ENCODE data around the gene FERMT3.
A peak's percentile ranks its signal among the peaks of the same experiment; 100 is the strongest.

FERMT3 gene

GRCh38 chr11:64186492-64187165 is 19.9 kb upstream of the FERMT3 start:
- peak in 4 of 6 experiments; percentile 26 to 47 (median 44) for DNase-seq

- DNase-seq, result no peak
These were observed 14.1 kb upstream of the FERMT3 start for GRCh38 chr11:64192434-64192833.

- no peak for DNase-seq
These were observed 9.9 kb upstream of the FERMT3 start for GRCh38 chr11:64196626-64197025.

- no peak for DNase-seq
These were observed 8.0 kb upstream of the FERMT3 start for GRCh38 chr11:64198511-64198910.

GRCh38 chr11:64201543-64201942 is 5.0 kb upstream of the FERMT3 start:
- DNase-seq, result no peak

- no peak for DNase-seq
These were observed 3.5 kb upstream of the FERMT3 start for GRCh38 chr11:64202992-64203391.

- no peak for DNase-seq
These were observed 3.0 kb upstream of the FERMT3 start for GRCh38 chr11:64203421-64204079.

GRCh38 chr11:64204080-64204440 is 2.5 kb upstream of the FERMT3 start:
- no peak for DNase-seq

GRCh38 chr11:64204464-64204989 is 2.0 kb upstream of the FERMT3 start:
- peak; percentile 73 to 83 (median 82) for DNase-seq

- peak; percentile 48 to 70 (median 59) for DNase-seq
These were observed 950 bp downstream of the FERMT3 start for GRCh38 chr11:64207256-64208085.

GRCh38 chr11:64208086-64208795 is 1.7 kb downstream of the FERMT3 start:
- no peak for DNase-seq

GRCh38 chr11:64208796-64209562 is 2.5 kb downstream of the FERMT3 start:
- DNase-seq, result no peak

- DNase-seq, result no peak
These were observed 3.0 kb downstream of the FERMT3 start for GRCh38 chr11:64209563-64209843.

- no peak for DNase-seq
These were observed 3.9 kb downstream of the FERMT3 start for GRCh38 chr11:64210301-64211020.

- no peak for DNase-seq
These were observed 4.8 kb downstream of the FERMT3 start for GRCh38 chr11:64211181-64211872.

GRCh38 chr11:64216879-64217278 is 10.4 kb downstream of the FERMT3 start:
- no peak for DNase-seq

GRCh38 chr11:64218628-64219353 is 12.3 kb downstream of the FERMT3 start:
- DNase-seq, result no peak

GRCh38 chr11:64219354-64219684 is 12.8 kb downstream of the FERMT3 start:
- no peak for DNase-seq

- no peak for DNase-seq
These were observed 13.2 kb downstream of the FERMT3 start for GRCh38 chr11:64219755-64220154.

- DNase-seq, result no peak
These were observed 13.8 kb downstream of the FERMT3 start for GRCh38 chr11:64220271-64220670.
